ENCODE results near the gene ZSWIM2. TPM values are rescaled to one million over a fixed set of nuclear protein-coding genes. Genes with fewer than 3 reads are reported as not detected.

Gene ZSWIM2, protein sequence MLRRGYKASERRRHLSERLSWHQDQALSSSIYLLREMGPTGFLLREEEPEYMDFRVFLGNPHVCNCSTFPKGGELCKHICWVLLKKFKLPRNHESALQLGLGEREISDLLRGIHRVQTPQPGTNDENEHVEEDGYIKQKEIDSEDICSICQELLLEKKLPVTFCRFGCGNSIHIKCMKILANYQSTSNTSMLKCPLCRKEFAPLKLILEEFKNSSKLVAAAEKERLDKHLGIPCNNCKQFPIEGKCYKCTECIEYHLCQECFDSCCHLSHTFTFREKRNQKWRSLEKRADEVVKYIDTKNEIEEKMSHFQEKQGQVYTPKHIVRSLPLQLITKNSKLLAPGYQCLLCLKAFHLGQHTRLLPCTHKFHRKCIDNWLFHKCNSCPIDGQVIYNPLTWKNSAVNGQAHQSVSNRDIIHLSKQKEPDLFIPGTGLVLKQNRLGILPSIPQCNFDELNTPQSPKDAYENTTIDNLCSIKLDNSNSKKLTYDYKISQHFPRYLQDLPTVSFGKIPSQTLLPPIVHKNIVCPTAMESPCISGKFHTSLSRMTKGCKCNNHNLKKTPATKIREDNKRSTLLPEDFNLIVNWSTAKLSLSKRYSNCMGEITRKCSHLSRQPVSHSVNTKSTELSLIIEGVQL
- total RNA-seq: not detected in 2 replicates

DNA sequence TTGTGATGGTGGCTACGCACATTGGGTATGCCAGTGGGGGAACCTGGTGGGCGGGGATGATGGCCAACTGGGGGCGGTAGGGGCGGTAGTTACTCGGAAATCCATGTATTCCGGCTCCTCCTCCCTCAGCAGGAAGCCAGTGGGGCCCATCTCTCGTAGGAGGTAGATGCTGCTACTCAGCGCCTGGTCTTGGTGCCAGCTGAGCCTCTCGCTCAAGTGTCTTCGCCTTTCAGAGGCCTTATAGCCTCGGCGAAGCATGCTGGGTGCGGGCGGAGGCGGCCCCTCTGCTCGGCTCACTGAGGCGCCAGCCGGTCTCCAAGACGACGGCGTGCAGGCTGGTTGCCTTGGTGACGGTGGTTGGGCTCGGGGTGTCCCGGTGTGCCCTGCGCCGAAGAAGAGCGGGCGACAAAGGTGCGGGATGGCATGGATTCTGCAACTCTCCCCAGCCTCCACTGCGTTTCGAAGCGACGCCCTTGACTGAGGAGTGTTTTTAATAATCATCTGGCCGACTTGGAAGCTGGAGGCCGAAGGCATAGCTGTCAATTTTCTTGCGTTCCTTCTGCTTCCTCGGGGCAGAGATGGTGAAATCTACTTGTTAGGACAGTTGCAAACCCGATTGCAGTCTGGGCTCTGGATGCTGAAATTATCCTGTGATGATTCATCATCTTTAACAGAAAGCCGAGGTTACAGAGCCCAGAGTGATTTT lies at the start of gene ZSWIM2:
Gene ZSWIM2 (minus strand): TSS at position 298 of the 706 bp plus-strand sequence. CDS start 40 bp downstream, at position 258.

Other genes with a start within 250 kb of the ZSWIM2 start
- 3.2 and 7.3 TPM in 2 replicates for gene FAM171B, start 155.1 kb downstream of the ZSWIM2 start, total RNA-seq

All from myometrial cell (primary cell).